Activated CD4-positive, alpha-beta T cell treated with anti-CD3 and anti-CD28 coated beads for 4 hours (primary cell): ENCODE results near the gene BCL7A.
"Not testable (repeated sequence)": the region's sequence is repeated elsewhere in the genome, so short reads cannot be mapped to it uniquely, and the experiment has no call there.

Experiments used
- DNase-seq, 2 donors: peaks; one replicate each; pipeline ENCODE4 v3.0.0-alpha.2; 2020

The BCL7A gene

GRCh38 chr12:122021822-122022392, at the start of gene BCL7A:
Gene BCL7A, plus strand, starts transcription at chr12:122021884. Its CDS starts 208 bp downstream, at chr12:122022092.
- DNase-seq, result peak; percentile 55 to 61

- no peak for DNase-seq
Measured at GRCh38 chr12:121974026-121974985, 47.4 kb upstream of the BCL7A start.

GRCh38 chr12:121975021-121975420, 46.7 kb upstream of the BCL7A start:
- DNase-seq, result no peak

- no peak for DNase-seq
Measured at GRCh38 chr12:121976950-121977349, 44.7 kb upstream of the BCL7A start.

GRCh38 chr12:121980191-121980891, 41.3 kb upstream of the BCL7A start:
- DNase-seq, result no peak

- DNase-seq, result no peak
Measured at GRCh38 chr12:121980892-121981272, 40.8 kb upstream of the BCL7A start.

- no peak for DNase-seq
Measured at GRCh38 chr12:121981456-121981855, 40.2 kb upstream of the BCL7A start.

GRCh38 chr12:121982950-121983349, 38.7 kb upstream of the BCL7A start:
- no peak for DNase-seq

GRCh38 chr12:121983536-121984210, 38.0 kb upstream of the BCL7A start:
- no peak for DNase-seq

GRCh38 chr12:121986489-121987245, 35.0 kb upstream of the BCL7A start:
- DNase-seq, result no peak

GRCh38 chr12:121988519-121988918, 33.2 kb upstream of the BCL7A start:
- not testable (repeated sequence) for DNase-seq

GRCh38 chr12:121989276-121990113, 32.2 kb upstream of the BCL7A start:
- DNase-seq, result no peak

- no peak for DNase-seq
Measured at GRCh38 chr12:121990114-121990647, 31.5 kb upstream of the BCL7A start.

- DNase-seq, result no peak
Measured at GRCh38 chr12:121990692-121991603, 30.7 kb upstream of the BCL7A start.

- peak; percentile 43 to 49 for DNase-seq
Measured at GRCh38 chr12:121992059-121992879, 29.4 kb upstream of the BCL7A start.

- no peak for DNase-seq
Measured at GRCh38 chr12:121996050-121996944, 25.4 kb upstream of the BCL7A start.

- no peak for DNase-seq
Measured at GRCh38 chr12:121996945-121997612, 24.6 kb upstream of the BCL7A start.
